Measurements from ENCODE around the gene FANK1.

DNA sequence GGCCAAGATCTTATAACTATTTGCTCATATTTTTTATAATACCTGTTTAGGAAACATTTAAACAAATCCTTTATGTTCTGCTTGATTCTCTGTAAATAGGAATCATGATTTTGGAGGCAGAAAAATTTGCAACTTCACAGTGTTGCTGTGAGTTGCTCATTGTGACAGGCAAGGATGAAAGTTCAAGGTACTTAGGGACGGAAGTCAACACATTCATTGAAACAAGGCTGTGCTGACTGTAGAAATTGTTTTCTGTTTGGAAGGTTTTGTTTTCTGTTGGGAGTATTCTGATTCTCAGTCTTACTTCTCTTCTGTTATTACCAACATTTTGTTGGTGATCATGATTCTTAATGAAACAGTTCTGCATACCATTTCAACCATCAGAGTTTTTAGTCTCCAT, 54.9 kb downstream of the FANK1 start:
- TF ChIP-seq, protein P1, sequence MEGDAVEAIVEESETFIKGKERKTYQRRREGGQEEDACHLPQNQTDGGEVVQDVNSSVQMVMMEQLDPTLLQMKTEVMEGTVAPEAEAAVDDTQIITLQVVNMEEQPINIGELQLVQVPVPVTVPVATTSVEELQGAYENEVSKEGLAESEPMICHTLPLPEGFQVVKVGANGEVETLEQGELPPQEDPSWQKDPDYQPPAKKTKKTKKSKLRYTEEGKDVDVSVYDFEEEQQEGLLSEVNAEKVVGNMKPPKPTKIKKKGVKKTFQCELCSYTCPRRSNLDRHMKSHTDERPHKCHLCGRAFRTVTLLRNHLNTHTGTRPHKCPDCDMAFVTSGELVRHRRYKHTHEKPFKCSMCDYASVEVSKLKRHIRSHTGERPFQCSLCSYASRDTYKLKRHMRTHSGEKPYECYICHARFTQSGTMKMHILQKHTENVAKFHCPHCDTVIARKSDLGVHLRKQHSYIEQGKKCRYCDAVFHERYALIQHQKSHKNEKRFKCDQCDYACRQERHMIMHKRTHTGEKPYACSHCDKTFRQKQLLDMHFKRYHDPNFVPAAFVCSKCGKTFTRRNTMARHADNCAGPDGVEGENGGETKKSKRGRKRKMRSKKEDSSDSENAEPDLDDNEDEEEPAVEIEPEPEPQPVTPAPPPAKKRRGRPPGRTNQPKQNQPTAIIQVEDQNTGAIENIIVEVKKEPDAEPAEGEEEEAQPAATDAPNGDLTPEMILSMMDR (IDR thresholded peaks at IDR 0.05): no peak
- no peak for TF ChIP-seq POLR2A (IDR thresholded peaks at IDR 0.05)
